Pancreas (tissue), 10 donors: ENCODE data around the gene CGN. TPM values are rescaled to one million over a fixed set of nuclear protein-coding genes. Genes with fewer than 3 reads are reported as not detected.

Experiments
- ATAC-seq, 4 donors: fragments of 200-7000 bp; cut with Tn5 transposase; one replicate each; pipeline versions ENCODE4 v1.8.0 to v1.9.1; 2020; ENCODE audit warnings: mild to moderate bottlenecking in 4 of 4, moderate library complexity in 4 of 4
- DNase-seq, 6 donors: peaks; one replicate each; pipeline ENCODE4 v3.0.0-alpha.2; 2020
- FAIRE-seq: peaks from 2 replicates; lab custom pipeline; 2012; peaks lifted over from hg19 to GRCh38; lab: Jason Lieb, UNC
- H3K27ac ChIP-seq, 4 donors: fragments of 200-600 bp; sonication (generic); 1 replicate in 3 of 4; 2 replicates in 1 of 4; pipeline versions ENCODE4 v1.5.0 to v1.8.0; 2020
- H3K27me3 ChIP-seq, 4 donors: fragments of 200-600 bp; one replicate each; pipeline ENCODE4 v1.8.0; 2021
- H3K36me3 ChIP-seq, 3 donors: fragments of 200-600 bp; sonication (generic) in 1 of 3; one replicate each; pipeline versions ENCODE4 v1.5.0 to v1.8.0; 2020 to 2021
- H3K4me1 ChIP-seq, 3 donors: fragments of 200-600 bp; one replicate each; pipeline ENCODE4 v1.8.0; 2021
- H3K4me3 ChIP-seq, 4 donors: fragments of 200-600 bp; sonication (generic) in 2 of 4; one replicate each; pipeline versions ENCODE4 v1.5.0 to v1.8.0; 2020 to 2021
- H3K9me3 ChIP-seq, 4 donors: fragments of 200-600 bp; one replicate each; pipeline ENCODE4 v1.8.0; 2021
- WGBS, 2 donors: extraction: QIAGEN DNeasy Blood & Tissue Kit; methylation state at CpG; one replicate each; pipeline ENCODE4 v1.1.7; 2013; 5-methylcytosine and 5-hydroxymethylcytosine counted together
- intact Hi-C, 3 donors: fragments of 100-400 bp; cut with DNase I; formaldehyde crosslinking; loops; one replicate each; pipeline versions ENCODE4 v1.11.1 to v1.14.2; 2022
- polyA plus RNA-seq, 2 donors: library from polyadenylated mRNA; stranded (reverse); fragments of 200-250 nt; gene quantifications; one replicate each; pipeline ENCODE4 v1.2.3, GENCODE V29; 2013
- total RNA-seq, 6 donors: library from RNA; stranded (reverse); fragmentation: NEBNext Ultra II Directional in 4 of 6; extraction: Animal tissue kit (Norgen Biotek cat#: 25700) in 4 of 6; gene quantifications; one replicate each; pipeline versions ENCODE4 v1.2.1 to v1.2.4, GENCODE V29; 2021 to 2023
- TF ChIP-seq, protein P1 (sequence below), 4 donors: fragments of 200-600 bp; sonication (generic) in 3 of 4; IDR thresholded peaks; one replicate each; pipeline versions ENCODE4 v1.5.0 to v1.8.0; 2021; ENCODE audit warnings: antibody characterized with exemption in 4 of 4
- donor health status: healthy with polysubstance abuse.
- donor health status: DM: no; HTN: no; CAD: no; lungs with moderate emphysema.
- donor health status: DM: no; HTN: no; CAD: no.
- donor health status: control.
- donor health status: control.
- donor health status: Bipolar disorder and iron deficiency.
- donor health status: DM: yes; HTN: yes; CAD: no.
- donor health status: DM: no; HTN: no; CAD: no.
- donor health status: DM: no; HTN: no; CAD: no.
- donor health status: DM: yes; HTN: yes; CAD: no.

Gene CGN, protein sequence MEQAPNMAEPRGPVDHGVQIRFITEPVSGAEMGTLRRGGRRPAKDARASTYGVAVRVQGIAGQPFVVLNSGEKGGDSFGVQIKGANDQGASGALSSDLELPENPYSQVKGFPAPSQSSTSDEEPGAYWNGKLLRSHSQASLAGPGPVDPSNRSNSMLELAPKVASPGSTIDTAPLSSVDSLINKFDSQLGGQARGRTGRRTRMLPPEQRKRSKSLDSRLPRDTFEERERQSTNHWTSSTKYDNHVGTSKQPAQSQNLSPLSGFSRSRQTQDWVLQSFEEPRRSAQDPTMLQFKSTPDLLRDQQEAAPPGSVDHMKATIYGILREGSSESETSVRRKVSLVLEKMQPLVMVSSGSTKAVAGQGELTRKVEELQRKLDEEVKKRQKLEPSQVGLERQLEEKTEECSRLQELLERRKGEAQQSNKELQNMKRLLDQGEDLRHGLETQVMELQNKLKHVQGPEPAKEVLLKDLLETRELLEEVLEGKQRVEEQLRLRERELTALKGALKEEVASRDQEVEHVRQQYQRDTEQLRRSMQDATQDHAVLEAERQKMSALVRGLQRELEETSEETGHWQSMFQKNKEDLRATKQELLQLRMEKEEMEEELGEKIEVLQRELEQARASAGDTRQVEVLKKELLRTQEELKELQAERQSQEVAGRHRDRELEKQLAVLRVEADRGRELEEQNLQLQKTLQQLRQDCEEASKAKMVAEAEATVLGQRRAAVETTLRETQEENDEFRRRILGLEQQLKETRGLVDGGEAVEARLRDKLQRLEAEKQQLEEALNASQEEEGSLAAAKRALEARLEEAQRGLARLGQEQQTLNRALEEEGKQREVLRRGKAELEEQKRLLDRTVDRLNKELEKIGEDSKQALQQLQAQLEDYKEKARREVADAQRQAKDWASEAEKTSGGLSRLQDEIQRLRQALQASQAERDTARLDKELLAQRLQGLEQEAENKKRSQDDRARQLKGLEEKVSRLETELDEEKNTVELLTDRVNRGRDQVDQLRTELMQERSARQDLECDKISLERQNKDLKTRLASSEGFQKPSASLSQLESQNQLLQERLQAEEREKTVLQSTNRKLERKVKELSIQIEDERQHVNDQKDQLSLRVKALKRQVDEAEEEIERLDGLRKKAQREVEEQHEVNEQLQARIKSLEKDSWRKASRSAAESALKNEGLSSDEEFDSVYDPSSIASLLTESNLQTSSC
- 10 to 100 TPM; 26.9 to 47.5 (median 35.8) TPM for total RNA-seq
- 10 to 100 TPM; 40.6 to 63.2 TPM for polyA plus RNA-seq

DNA sequence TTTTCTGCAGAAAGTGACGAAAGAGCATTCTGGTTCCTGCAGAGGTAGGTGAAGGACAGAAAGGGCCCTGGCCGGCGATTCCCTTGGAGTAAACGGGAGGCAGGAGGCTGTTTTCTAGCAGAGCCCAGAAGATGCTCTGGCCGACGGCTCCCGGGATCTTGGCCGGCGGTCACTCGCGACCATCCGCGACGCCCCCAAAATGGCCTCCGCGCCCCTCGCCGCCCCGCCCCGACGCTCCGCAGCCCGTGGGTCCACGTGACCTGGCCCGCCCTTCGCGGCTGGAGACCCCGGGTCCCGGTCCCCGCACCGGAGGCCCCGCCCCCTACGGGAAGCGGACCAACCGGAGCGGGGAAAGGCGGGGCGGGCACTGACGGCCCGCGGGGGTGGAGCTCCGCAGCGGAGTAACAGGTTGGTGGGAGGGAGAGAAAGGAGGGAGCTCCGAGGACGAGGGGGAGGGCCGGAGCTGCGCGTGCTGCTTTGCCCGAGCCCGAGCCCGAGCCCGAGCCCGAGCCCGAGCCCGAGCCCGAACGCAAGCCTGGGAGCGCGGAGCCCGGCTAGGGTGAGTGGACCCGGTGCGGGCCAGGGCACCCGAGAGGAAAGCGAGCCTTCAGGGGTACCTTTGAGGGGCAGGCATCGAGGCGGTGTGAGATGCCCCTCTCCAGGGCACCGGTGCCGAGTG, at the start of gene CGN:
TSS of gene CGN (plus strand) at position 431 of the 679 bp plus-strand sequence. CDS start 7,133 bp downstream, outside the sequence.
- FAIRE-seq (no peak), DNase-seq (peak; percentile 90 to 96 (median 93)), ATAC-seq (peak; percentile 75 to 85 (median 81))
- intact Hi-C loops, result no loop called here
- Histone ChIP-seq H3K27ac (peak within 1 kb of the TSS; percentile 90 to 98 (median 94)), H3K36me3 (no peaks in the 10 kb centered on the region), H3K9me3 (no peaks in the 10 kb centered on the region), H3K27me3 (no peaks in the 10 kb centered on the region), H3K4me3 (peak within 1 kb of the TSS; percentile 56 to 82 (median 78)), H3K4me1 (peaks cover 11 to 24% (median 24%) of the 10 kb centered on the region in 3 donors)
- WGBS, 2 donors, result 0% methylated on average over 28 to 68 of the region's 68 CpGs
- TF ChIP-seq, protein P1, sequence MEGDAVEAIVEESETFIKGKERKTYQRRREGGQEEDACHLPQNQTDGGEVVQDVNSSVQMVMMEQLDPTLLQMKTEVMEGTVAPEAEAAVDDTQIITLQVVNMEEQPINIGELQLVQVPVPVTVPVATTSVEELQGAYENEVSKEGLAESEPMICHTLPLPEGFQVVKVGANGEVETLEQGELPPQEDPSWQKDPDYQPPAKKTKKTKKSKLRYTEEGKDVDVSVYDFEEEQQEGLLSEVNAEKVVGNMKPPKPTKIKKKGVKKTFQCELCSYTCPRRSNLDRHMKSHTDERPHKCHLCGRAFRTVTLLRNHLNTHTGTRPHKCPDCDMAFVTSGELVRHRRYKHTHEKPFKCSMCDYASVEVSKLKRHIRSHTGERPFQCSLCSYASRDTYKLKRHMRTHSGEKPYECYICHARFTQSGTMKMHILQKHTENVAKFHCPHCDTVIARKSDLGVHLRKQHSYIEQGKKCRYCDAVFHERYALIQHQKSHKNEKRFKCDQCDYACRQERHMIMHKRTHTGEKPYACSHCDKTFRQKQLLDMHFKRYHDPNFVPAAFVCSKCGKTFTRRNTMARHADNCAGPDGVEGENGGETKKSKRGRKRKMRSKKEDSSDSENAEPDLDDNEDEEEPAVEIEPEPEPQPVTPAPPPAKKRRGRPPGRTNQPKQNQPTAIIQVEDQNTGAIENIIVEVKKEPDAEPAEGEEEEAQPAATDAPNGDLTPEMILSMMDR (IDR thresholded peaks at IDR 0.05), result no peak

- no peaks in the 10 kb centered on the region for H3K27me3 ChIP-seq
- WGBS, 2 donors, result 64 to 78% methylated on average over 5 of the region's 5 CpGs
- ATAC-seq, result no peak
- intact Hi-C loops, result no loop called here
- H3K9me3 ChIP-seq, result no peaks in the 10 kb centered on the region
- no peak for FAIRE-seq
- TF ChIP-seq, protein P1 (IDR thresholded peaks at IDR 0.05), result no peak
- no peak for DNase-seq
- H3K36me3 ChIP-seq, result no peaks in the 10 kb centered on the region
- H3K4me1 ChIP-seq, result peaks cover 0 to 8% (median under 1%) of the 10 kb centered on the region in 3 donors
- H3K4me3 ChIP-seq, result no peak overlapping the region
- no peak overlapping the region for H3K27ac ChIP-seq
Measured at GRCh38 chr1:151461694-151462093, 49.5 kb upstream of the CGN start.

GRCh38 chr1:151465026-151465425, 46.2 kb upstream of the CGN start:
- Histone ChIP-seq H3K4me3 (no peak overlapping the region), H3K9me3 (no peaks in the 10 kb centered on the region), H3K27ac (no peak overlapping the region), H3K4me1 (no peaks in the 10 kb centered on the region), H3K36me3 (no peaks in the 10 kb centered on the region), H3K27me3 (no peaks in the 10 kb centered on the region)
- TF ChIP-seq, protein P1 (IDR thresholded peaks at IDR 0.05), result no peak
- DNase-seq, result no peak
- ATAC-seq, result no peak
- intact Hi-C loops, result no loop called here
- WGBS, 2 donors, result 36 to 50% methylated on average over 1 of the region's 1 CpG
- no peak for FAIRE-seq
